HCT116 (cell line): ENCODE data around the gene TEX29. TPM values are rescaled to one million over a fixed set of nuclear protein-coding genes. Genes with fewer than 3 reads are reported as not detected.

Experiments
- ATAC-seq: fragments of 200-7000 bp; cut with Tn5 transposase; 2 replicates; pipeline ENCODE4 v1.9.1; 2020; ENCODE audit warnings: mild to moderate bottlenecking, moderate library complexity
- BruUV-seq: library from RNA; stranded (reverse); fragments of 400-500 nt; replicated peaks from 2 replicates; lab custom pipeline; 2021; lab: Mats Ljungman, UMichigan
- CTCF ChIA-PET: fragments of 300-600 bp; sonication (Branson Sonifier 250); formaldehyde crosslinking; loops from one replicate; lab custom pipeline; 2021; ENCODE audit warnings: antibody characterized with exemption; lab: Charles Lee
- POLR2A ChIA-PET: fragments of 300-600, 350-600 bp; sonication (Branson Sonifier 250); formaldehyde crosslinking; loops from one replicate; lab custom pipeline; 2021; ENCODE audit warnings: antibody characterized with exemption; lab: Charles Lee
- RAD21 ChIA-PET, 2 experiments: fragments of 300-600 bp; sonication (Branson Sonifier 250); formaldehyde crosslinking; loops; one replicate each; lab custom pipeline; 2023; ENCODE audit warnings: low total read pairs in 2 of 2; ENCODE audit not compliant: uncharacterized antibody in 2 of 2, unreplicated experiment in 2 of 2, low non-redundant PET in 1 of 2; lab: Charles Lee
- DNase-seq: peaks from one replicate; pipeline ENCODE4 v3.0.0-alpha.2; 2010; ENCODE audit warnings: low read depth, low spot score
- H2AFZ ChIP-seq: fragments of 200-600 bp; shearing (Covaris generic), sonication (generic); 2 replicates; pipeline ENCODE4 v1.6.1; 2017; ENCODE audit warnings: low read depth, mixed run types, mixed read lengths, antibody characterized with exemption, low read length; ENCODE audit not compliant: poor library complexity, severe bottlenecking
- H3K27ac ChIP-seq: 2 replicates; pipeline ENCODE4 v1.5.1; 2012; ENCODE audit warnings: low read depth, low read length
- H3K27me3 ChIP-seq: fragments of 200-600 bp; sonication (generic); 2 replicates; pipeline ENCODE4 v1.6.1; 2016; ENCODE audit warnings: mixed run types, low read length, mixed read lengths; ENCODE audit not compliant: insufficient read depth
- H3K36me3 ChIP-seq, 2 experiments: fragments of 200-500 bp in 1 of 2; fragments of 200-600 bp in 1 of 2; sonication (Bioruptor generic) in 1 of 2; sonication (generic) in 1 of 2; 2 replicates each; pipeline versions ENCODE4 v1.5.1 to v1.6.1; 2014 to 2016; ENCODE audit warnings: low read length in 2 of 2, inconsistent platforms in 1 of 2, mixed read lengths in 1 of 2, mixed run types in 1 of 2; ENCODE audit not compliant: insufficient read depth in 2 of 2, control insufficient read depth in 1 of 2
- H3K4me1 ChIP-seq, 2 experiments: fragments of 200-600 bp in 1 of 2; sonication (generic) in 1 of 2; 2 replicates each; pipeline versions ENCODE4 v1.5.1 to v1.6.1; 2012 to 2017; ENCODE audit warnings: low read length in 2 of 2, inconsistent platforms in 1 of 2, mild to moderate bottlenecking in 1 of 2, mixed read lengths in 1 of 2, mixed run types in 1 of 2, moderate library complexity in 1 of 2; ENCODE audit not compliant: insufficient read depth in 2 of 2, control insufficient read depth in 1 of 2
- H3K4me2 ChIP-seq: fragments of 200-600 bp; sonication (generic); 2 replicates; pipeline ENCODE4 v1.6.1; 2017; ENCODE audit warnings: mixed run types, low read length, mixed read lengths
- H3K4me3 ChIP-seq, 2 experiments: fragments of 200-600 bp in 1 of 2; sonication (generic) in 1 of 2; replicated peaks in 1 of 2; 2 replicates each; pipeline ENCODE4 v1.5.1; 2011 to 2016; ENCODE audit warnings: low read length in 2 of 2, control low read depth in 1 of 2, low read depth in 1 of 2, mild to moderate bottlenecking in 1 of 2, mixed read lengths in 1 of 2, mixed run types in 1 of 2
- H3K79me2 ChIP-seq: fragments of 200-600 bp; sonication (generic); 2 replicates; pipeline ENCODE4 v1.6.1; 2017; ENCODE audit warnings: mild to moderate bottlenecking, mixed run types, low read length, moderate library complexity, mixed read lengths; ENCODE audit not compliant: insufficient read depth
- H3K9ac ChIP-seq: fragments of 200-600 bp; sonication (generic); 2 replicates; pipeline ENCODE4 v1.6.1; 2016; ENCODE audit warnings: low read length, mixed read lengths
- H3K9me2 ChIP-seq: fragments of 200-600 bp; sonication (generic), shearing (Covaris generic); 2 replicates; pipeline ENCODE4 v1.6.1; 2017; ENCODE audit warnings: mixed run types, mild to moderate bottlenecking, moderate library complexity; ENCODE audit not compliant: insufficient read depth
- H3K9me3 ChIP-seq, 2 experiments: fragments of 200-500 bp in 1 of 2; fragments of 200-600 bp in 1 of 2; sonication (Bioruptor generic) in 1 of 2; sonication (generic) in 1 of 2; 2 replicates each; pipeline ENCODE4 v1.6.1; 2014 to 2017; ENCODE audit warnings: low read length in 2 of 2, mixed read lengths in 2 of 2, inconsistent platforms in 1 of 2, low read depth in 1 of 2, mild to moderate bottlenecking in 1 of 2, mixed run types in 1 of 2, moderate library complexity in 1 of 2; ENCODE audit not compliant: control insufficient read depth in 1 of 2, insufficient read depth in 1 of 2
- H4K20me1 ChIP-seq: fragments of 200-600 bp; sonication (generic), shearing (Covaris generic); 2 replicates; pipeline ENCODE4 v1.6.1; 2017; ENCODE audit warnings: mixed run types, mild to moderate bottlenecking, moderate library complexity; ENCODE audit not compliant: insufficient read depth
- CBX3 ChIP-seq: IDR thresholded peaks from 2 replicates; pipeline ENCODE4 v1.6.1; 2012; ENCODE audit warnings: low read depth
- CEBPB ChIP-seq: IDR thresholded peaks from 2 replicates; pipeline ENCODE4 v1.6.1; 2012; ENCODE audit warnings: low read depth
- EGR1 ChIP-seq: IDR thresholded peaks from 2 replicates; pipeline ENCODE4 v1.6.1; 2012; ENCODE audit warnings: low read depth
- ELF1 ChIP-seq: IDR thresholded peaks from 2 replicates; pipeline ENCODE4 v1.6.1; 2012; ENCODE audit warnings: low read depth, borderline replicate concordance
- EZH2 ChIP-seq: fragments of 200-600 bp; sonication (generic); IDR thresholded peaks from 2 replicates; pipeline ENCODE4 v1.6.1; 2017; ENCODE audit warnings: antibody characterized with exemption, mixed run types
- FOSL1 ChIP-seq: IDR thresholded peaks from 2 replicates; pipeline ENCODE4 v1.6.1; 2012; ENCODE audit warnings: low read depth
- MAX ChIP-seq: IDR thresholded peaks from 2 replicates; pipeline ENCODE4 v1.6.1; 2012
- POLR2A ChIP-seq: IDR thresholded peaks from 2 replicates; pipeline ENCODE4 v1.7.0; 2011; ENCODE audit warnings: borderline replicate concordance; ENCODE audit not compliant: insufficient read depth, insufficient read length; ENCODE audit errors: extremely low read depth
- RAD21 ChIP-seq: IDR thresholded peaks from 2 replicates; pipeline ENCODE4 v1.6.1; 2012; ENCODE audit warnings: low read depth, mild to moderate bottlenecking
- REST ChIP-seq: IDR thresholded peaks from 2 replicates; pipeline ENCODE4 v1.6.1; 2012; ENCODE audit warnings: low read depth
- SIN3A ChIP-seq: IDR thresholded peaks from 2 replicates; pipeline ENCODE4 v1.6.1; 2012; ENCODE audit warnings: low read depth
- SP1 ChIP-seq: IDR thresholded peaks from 2 replicates; pipeline ENCODE4 v1.6.1; 2012; ENCODE audit warnings: low read depth
- SRF ChIP-seq: IDR thresholded peaks from 2 replicates; pipeline ENCODE4 v1.6.1; 2012; ENCODE audit warnings: low read depth
- TCF7L2 ChIP-seq: IDR thresholded peaks from 2 replicates; pipeline ENCODE4 v1.7.0; 2011; ENCODE audit warnings: borderline replicate concordance, inconsistent platforms; ENCODE audit not compliant: insufficient read depth, insufficient read length; ENCODE audit errors: extremely low read depth
- YY1 ChIP-seq: IDR thresholded peaks from 2 replicates; pipeline ENCODE4 v1.6.1; 2011; ENCODE audit warnings: low read length, low read depth, moderate library complexity, mild to moderate bottlenecking; ENCODE audit not compliant: insufficient replicate concordance; ENCODE audit errors: extremely low read depth
- ZFX ChIP-seq: fragments of 450-650 bp; IDR thresholded peaks from 2 replicates; pipeline ENCODE4 v1.6.1; 2017
- ZNF274 ChIP-seq: fragments of 200-500 bp; sonication (Bioruptor generic); IDR thresholded peaks from 2 replicates; pipeline ENCODE4 v1.6.1; 2014; ENCODE audit warnings: mild to moderate bottlenecking, low read depth, low read length, inconsistent platforms
- intact Hi-C: fragments of 100-400 bp; cut with micrococcal nuclease; formaldehyde crosslinking; loops from 2 replicates; pipeline ENCODE4 v1.10.0; 2022
- total RNA-seq: library from RNA; stranded (reverse); gene quantifications from one replicate; pipeline ENCODE4 v1.2.1, GENCODE V29; 2021; ENCODE audit not compliant: unreplicated experiment
- TF ChIP-seq, protein P1 (sequence below): IDR thresholded peaks from 2 replicates; pipeline ENCODE4 v1.6.1; 2012

TEX29 gene
- total RNA-seq, 1 experiment from 2014 or later: not detected

- no peaks in the 10 kb centered on the region for H3K27me3 ChIP-seq
- no peaks in the 10 kb centered on the region for H3K36me3 ChIP-seq
- no peak overlapping the region for H3K27ac ChIP-seq
- ChIA-PET RAD21 (no interaction called here), POLR2A (no interaction called here), CTCF (no interaction called here)
- H3K4me2 ChIP-seq: no peak overlapping the region
- intact Hi-C loops: no loop called here
- H3K4me3 ChIP-seq: no peak overlapping the region
- no peaks in the 10 kb centered on the region for H3K4me1 ChIP-seq
- H4K20me1 ChIP-seq: no peaks in the 10 kb centered on the region
- no peak for ATAC-seq
- TF ChIP-seq CEBPB: no peak
- TF ChIP-seq POLR2A: no peak
- no peak for TF ChIP-seq SIN3A
- no peak for TF ChIP-seq ZNF274
- TF ChIP-seq CBX3: no peak
- no peak for TF ChIP-seq MAX
- TF ChIP-seq FOSL1: no peak
- no peak for TF ChIP-seq SRF
- TF ChIP-seq RAD21: no peak
- DNase-seq: no peak
- no peak overlapping the region for H3K9ac ChIP-seq
- H3K9me2 ChIP-seq: no peaks in the 10 kb centered on the region
- BruUV-seq: no TSS peak
- H3K79me2 ChIP-seq: no peaks in the 10 kb centered on the region
- H2AFZ ChIP-seq: no peak overlapping the region
- H3K9me3 ChIP-seq: no peaks in the 10 kb centered on the region
Measured at GRCh38 chr13:111371720-111372119, 51.3 kb downstream of the TEX29 start.

GRCh38 chr13:111372651-111373425, 52.4 kb downstream of the TEX29 start:
- ChIA-PET POLR2A (no interaction called here), RAD21 (no interaction called here), CTCF (no interaction called here)
- TF ChIP-seq, protein P1, sequence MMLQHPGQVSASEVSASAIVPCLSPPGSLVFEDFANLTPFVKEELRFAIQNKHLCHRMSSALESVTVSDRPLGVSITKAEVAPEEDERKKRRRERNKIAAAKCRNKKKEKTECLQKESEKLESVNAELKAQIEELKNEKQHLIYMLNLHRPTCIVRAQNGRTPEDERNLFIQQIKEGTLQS: no peak
- TF ChIP-seq TCF7L2: no peak
- no peak for TF ChIP-seq EGR1
- TF ChIP-seq EZH2: no peak
- TF ChIP-seq YY1: no peak
- no peak for TF ChIP-seq FOSL1
- TF ChIP-seq CBX3: no peak
- no peak for TF ChIP-seq ZNF274
- TF ChIP-seq ELF1: no peak
- no peak for TF ChIP-seq CEBPB
- no peak for TF ChIP-seq ZFX
- no peak for TF ChIP-seq SP1
- no peak for TF ChIP-seq REST
- Histone ChIP-seq H3K79me2 (no peaks in the 10 kb centered on the region), H3K4me2 (no peak overlapping the region), H3K27me3 (no peaks in the 10 kb centered on the region), H3K4me3 (no peak overlapping the region), H3K9me3 (no peaks in the 10 kb centered on the region), H3K4me1 (no peaks in the 10 kb centered on the region), H3K9me2 (no peaks in the 10 kb centered on the region), H3K36me3 (no peaks in the 10 kb centered on the region), H2AFZ (no peak overlapping the region), H4K20me1 (no peaks in the 10 kb centered on the region), H3K27ac (no peak overlapping the region), H3K9ac (no peak overlapping the region)
- intact Hi-C loops: no loop called here
- DNase-seq (no peak), ATAC-seq (no peak)
- no TSS peak for BruUV-seq
